Mammary epithelial cell (primary cell): ENCODE results near the gene ZIC2.

Experiments
- EZH2 ChIP-seq: IDR thresholded peaks from 2 replicates; pipeline ENCODE4 v1.6.1; 2012; ENCODE audit warnings: low read length, inconsistent platforms, borderline replicate concordance
- TF ChIP-seq, protein P1 (sequence below), 2 donors: IDR thresholded peaks in 1 of 2; conservative IDR thresholded peaks in 1 of 2; 2 replicates each; pipeline ENCODE4 v1.5.1; 2011 to 2012; ENCODE audit warnings: inconsistent platforms in 2 of 2, low read length in 2 of 2, mild to moderate bottlenecking in 2 of 2, control low read depth in 1 of 2, low read depth in 1 of 2; ENCODE audit not compliant: insufficient read depth in 1 of 2; ENCODE audit errors: extremely low read depth in 1 of 2

- TF ChIP-seq, protein P1, sequence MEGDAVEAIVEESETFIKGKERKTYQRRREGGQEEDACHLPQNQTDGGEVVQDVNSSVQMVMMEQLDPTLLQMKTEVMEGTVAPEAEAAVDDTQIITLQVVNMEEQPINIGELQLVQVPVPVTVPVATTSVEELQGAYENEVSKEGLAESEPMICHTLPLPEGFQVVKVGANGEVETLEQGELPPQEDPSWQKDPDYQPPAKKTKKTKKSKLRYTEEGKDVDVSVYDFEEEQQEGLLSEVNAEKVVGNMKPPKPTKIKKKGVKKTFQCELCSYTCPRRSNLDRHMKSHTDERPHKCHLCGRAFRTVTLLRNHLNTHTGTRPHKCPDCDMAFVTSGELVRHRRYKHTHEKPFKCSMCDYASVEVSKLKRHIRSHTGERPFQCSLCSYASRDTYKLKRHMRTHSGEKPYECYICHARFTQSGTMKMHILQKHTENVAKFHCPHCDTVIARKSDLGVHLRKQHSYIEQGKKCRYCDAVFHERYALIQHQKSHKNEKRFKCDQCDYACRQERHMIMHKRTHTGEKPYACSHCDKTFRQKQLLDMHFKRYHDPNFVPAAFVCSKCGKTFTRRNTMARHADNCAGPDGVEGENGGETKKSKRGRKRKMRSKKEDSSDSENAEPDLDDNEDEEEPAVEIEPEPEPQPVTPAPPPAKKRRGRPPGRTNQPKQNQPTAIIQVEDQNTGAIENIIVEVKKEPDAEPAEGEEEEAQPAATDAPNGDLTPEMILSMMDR (conservative IDR thresholded peaks at IDR 0.05 in 1 of 2, IDR thresholded peaks at IDR 0.05 in 1 of 2; ENCODE audit: extremely low read depth in 1 of 2, insufficient read depth in 1 of 2, low read depth in 1 of 2, low read length in 2 of 2) = no peak
- TF ChIP-seq EZH2 = no peak
Measured at GRCh38 chr13:99961636-99962035, 19.9 kb upstream of the ZIC2 start.
